Activated CD8-positive, alpha-beta memory T cell treated with anti-CD3 and anti-CD28 coated beads, Interleukin-2, amount 50 U/mL, for 1 hour (primary cell): ENCODE measurements around the gene TMEM119.
"Not testable (repeated sequence)": the region's sequence is repeated elsewhere in the genome, so short reads cannot be mapped to it uniquely, and the experiment has no call there.

Experiments used
- DNase-seq: peaks from one replicate; pipeline ENCODE4 v3.0.0-alpha.2; 2020; ENCODE audit errors: extremely low read depth

The TMEM119 gene

DNA sequence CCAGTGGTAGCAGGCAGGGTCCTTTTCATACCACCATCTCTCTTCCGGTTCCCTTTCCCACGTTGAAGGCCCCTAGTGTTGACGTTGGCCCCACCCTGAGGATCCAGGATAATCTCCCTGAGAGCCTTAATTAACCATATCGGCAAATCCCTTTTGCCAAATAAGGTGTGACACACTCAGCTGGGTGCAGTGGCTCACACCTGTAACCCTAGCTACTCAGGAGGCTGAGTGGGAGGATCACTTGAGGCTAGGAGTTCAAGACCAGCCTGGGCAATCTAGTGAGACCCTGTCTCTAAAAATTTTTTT is 2.8 kb upstream of the TMEM119 start:
- DNase-seq: no peak

DNA sequence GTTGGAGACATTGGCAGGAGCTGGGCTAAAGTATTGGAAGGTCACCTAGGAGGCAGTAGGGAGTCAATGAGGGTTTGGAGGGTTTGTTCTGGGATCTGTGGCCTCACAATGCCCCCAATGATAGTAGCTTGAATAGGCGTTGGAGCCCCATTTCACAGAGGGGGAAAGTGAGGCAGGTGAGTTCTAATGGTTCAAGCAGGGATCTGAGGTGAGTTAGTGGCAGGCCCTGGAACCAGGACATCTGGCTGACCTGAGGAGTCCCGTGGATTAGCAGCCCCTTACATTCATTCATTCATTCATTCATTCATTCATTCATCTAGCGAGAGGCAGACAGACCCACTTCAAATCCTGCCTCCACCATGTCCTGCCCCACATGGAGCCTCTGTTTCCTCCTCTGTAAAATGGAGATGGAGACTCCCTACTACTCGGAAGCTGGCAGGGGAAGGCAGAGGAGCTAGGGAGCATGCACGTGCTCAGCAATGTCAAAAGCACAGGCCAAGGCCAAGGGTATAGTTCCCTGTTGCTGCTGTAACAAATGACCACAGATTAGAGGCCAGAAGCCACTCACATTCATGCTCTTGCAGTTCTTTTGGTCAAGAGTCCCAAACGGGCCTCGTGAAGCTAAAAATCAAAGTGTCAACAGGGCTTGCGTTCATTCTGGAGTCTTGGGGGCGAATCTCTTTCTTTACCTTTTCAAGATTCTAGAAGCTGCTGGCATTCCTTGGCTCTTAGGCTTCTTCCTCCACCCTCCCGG is 2.2 kb upstream of the TMEM119 start:
- DNase-seq: no peak

DNA sequence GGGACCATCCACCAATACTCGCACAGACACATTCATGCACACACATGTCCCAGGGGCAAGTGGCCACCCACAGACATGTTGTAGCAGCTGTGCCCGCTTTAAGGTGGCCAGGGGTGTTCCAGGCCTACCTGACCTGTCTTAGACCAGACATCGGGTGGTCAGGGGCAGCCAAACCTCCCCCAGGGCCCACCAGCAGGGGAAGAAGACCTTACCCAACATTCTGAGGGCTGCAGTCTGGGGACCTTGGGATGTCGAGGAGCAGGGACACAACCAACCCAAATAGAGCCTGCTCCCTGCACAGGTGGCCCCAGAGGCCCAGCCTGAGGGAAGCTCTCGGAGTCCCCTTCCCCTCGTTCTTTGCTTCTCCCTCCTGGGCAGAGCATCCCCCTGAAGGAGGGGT is 1.7 kb upstream of the TMEM119 start:
- DNase-seq: no peak

DNA sequence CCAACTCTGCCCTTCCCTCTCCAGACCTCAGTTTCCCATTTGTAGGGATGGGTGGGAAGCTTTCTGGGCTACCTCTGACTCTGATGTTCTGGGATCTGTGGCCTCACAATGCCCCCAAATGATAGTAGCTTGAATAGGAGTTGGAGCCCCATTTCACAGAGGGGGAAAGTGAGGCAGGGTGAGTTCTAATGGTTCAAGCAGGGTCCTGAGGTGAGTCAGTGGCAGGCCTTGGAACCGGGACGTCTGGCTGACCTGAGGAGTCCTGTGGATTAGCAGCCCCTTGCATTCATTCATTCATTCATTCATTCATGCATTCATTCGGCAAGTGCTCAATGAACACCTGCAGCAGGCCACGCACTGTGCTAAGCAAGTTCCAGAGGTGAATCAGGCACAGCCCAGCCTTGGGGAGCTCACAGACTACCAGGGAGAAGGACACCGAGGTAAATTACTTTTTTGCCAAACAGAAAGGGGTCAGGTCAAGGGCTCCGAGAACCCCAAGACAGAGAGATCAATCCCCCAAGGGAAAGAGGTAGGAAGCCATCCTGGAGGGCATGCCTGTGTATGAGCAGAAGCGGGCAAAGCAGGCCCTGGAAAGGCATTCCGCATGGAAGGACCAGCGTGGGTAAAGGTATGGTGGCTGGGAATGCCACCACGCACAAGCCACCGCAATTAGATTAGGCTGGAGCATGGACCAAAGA is 818 bp upstream of the TMEM119 start:
- no peak for DNase-seq

DNA sequence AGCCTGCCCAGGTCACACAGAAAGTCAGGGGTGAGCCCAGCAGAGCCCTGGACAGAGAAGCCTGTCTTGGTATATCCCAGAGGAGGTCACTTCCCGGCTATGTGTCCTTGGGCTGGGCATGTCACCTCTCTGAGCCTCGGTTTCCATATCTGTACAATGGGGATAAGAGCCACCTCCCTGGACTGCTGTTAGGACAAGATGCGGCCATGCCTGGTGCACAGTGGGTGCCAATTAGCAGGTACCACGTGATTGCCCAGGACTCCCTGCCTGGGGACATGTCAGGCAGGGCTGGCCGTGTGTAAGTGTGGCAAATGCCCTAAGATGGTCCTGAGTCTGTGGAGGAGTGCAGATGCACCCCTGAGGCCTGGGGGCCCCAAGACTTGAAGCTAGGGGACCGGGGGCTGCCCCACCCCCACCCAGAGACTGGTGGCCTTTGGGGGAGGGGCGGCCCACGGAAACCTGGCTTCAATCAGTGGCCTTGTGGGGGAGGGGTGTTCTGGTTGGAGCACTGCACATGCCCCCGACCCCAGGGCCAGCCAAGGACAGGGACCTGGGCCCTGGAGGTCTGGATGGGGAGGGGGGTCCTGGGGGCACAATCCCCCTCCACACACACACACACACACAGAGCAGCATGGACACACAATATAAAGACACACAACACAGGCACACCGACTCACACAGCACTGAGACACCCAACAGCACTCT is 878 bp downstream of the TMEM119 start:
- DNase-seq: no peak

DNA sequence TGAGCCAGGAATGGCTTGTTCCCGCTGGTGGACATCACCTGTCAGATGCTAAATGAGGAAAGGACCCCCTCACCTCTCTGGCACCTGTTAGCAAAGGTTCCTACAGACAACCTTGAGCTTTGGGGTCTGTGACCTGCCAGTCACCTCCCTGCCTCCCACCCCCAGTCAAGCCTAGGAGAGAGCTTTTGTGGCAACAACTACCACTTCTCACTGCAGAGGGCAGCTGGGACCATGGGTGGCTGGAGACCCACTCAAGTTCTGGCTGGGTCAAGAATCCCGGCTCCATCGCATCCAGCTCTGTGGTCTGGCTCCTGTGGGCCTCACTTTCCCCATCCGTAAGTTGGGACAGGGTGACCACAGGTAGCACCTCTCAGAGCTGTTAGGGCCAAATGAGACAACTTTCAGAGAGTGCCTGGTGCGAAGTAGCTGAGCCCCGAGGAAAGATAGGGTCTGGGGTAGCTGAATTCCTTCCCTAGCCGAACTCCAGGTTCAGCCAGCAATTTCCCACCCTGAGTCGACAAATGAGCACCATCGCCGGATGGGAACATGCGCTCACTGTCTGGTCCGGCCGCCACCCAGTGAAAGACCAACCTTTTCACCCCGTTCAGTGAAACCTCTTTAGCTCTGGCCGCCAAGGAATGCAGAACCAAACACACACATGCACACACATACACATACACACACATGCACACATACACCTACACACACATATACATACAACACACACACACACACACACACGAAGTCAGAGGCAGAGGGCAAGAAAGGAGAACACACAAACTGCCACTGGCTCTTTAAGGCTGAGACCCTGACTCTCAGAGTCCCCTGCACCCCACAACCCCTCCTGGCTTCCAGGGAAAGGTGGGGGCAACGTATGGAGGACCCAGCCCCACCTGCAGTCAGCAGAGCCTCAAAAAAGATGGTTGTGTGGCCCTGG is 1.9 kb downstream of the TMEM119 start:
- DNase-seq: no peak

DNA sequence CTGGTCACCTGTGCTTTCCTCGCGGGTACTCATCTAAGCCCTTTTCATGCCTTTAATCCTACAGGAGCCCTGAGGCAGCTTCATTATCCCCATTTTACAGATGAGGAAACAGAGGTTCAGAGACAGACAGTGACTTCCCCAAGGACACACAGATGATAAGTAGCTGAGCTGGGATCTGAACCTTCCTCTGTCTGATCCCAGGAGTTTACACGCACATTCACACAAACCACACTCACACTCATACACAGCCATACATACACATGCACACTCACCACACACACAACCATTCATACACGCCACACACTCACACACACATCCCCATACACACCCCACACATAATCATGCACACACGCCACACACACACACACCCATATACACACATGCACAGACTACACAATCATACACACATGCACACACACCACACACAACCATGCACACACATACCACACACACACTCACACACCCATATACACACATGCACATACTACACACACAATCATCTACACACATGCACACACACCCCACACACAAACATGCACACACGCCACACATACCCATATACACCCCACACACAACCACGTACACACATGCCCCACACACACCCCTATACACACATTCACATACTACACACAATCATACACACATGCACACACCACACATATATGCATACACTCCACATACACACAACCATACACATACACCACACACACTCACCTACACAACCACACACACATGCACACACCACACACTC is 2.7 kb downstream of the TMEM119 start:
- DNase-seq: no peak

DNA sequence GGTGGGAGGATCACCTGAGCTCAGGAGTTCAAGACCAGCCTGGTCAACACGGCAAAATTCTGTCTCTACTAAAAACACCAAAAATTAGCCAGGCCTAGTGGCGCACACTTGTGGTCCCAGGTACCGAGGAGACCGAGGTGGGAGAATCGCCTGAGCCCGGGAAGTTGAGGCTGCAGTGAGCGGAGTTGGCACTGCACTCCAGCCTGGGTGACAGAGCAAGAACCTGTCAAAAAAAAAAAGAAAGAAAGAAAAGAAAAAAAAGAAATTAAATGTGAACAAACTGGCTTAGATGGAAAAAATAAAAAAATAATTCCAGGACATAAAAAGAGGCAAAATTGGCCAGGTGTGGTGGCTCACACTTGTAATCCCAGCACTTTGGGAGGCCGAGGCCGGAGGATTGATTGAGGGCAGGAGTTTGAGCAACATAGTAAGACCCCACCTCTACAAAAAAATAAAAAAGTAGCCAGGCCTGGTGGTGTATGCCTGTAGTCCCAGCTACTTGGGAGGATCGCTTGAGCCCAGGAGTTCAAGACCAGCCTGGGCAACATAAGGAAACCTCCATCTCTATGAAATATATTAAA is 3.5 kb downstream of the TMEM119 start:
- no peak for DNase-seq

DNA sequence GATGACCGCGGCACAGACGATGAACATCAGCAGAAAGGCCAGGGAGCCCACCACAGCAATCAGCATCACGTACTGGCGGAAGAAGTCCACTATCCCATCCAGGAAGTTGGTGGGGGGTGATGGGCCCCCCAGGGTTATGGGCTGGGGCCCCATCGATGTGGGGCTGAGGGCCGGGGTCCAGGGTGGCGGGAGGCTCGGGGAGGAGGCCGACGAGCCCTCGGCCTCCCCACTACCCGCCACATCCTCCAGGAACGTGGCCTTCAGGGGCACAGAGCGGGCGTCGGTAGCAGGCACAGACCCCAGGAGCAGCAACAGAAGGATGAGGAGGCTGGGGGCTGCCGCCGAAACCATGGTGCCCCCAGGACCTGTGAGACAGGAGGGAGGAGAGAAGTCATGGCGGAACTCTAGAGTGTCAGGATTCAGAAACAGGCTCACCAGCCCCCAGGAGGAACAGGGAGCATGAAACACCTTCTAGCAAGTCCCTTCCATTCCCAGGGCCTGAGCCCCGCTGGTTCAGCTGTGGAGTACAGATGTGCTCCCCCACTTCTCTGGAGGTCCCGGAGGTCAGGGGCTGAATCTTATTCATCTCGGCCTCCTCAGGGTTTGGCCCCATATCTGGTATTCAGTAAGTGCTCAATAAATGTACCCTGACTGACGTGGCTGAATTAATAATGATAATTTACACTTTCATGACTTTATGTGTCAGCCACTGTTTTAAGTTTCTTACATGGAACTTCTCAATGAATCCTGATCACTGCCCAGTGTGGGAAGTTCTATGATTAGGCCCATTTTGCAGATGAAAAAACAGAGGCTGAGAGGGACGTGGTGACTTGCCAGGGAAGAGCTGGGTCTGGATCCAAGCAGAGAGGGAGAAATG is 5.6 kb downstream of the TMEM119 start:
- DNase-seq: no peak

DNA sequence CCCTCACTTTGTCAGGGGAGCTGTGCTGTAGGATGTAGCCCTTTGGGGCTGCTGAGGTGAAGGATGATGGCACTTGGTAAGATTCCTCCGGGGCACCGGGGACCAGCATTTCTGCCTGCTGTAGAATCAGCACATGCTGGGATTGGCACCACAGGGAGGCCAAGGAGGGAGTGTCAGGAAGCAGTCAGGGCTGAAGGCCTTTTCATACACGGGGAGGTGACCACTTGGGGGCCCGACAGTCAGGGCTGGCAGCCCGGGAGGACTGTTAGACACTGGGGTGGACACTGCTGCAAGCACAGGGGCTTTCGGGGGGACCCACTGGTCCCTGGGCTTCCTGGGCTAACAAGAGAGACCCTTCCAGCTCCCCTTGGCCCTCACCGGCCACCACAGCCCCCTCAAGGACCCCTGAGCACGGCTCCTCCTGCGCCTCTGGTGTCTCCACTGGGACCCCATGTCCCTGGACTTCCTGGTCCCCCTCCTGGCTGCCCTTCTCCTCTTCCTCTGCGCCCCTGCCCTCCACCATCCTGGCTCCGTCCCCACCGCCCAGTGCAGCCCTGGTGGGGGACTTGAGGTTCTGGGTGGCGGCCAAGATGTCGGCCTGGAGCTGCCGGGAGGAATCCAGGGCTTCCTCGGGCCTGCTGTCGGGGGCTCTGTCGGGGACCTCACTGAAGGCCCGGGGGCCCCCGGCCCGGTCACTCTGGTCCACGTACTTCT is 6.5 kb downstream of the TMEM119 start:
- DNase-seq: no peak

DNA sequence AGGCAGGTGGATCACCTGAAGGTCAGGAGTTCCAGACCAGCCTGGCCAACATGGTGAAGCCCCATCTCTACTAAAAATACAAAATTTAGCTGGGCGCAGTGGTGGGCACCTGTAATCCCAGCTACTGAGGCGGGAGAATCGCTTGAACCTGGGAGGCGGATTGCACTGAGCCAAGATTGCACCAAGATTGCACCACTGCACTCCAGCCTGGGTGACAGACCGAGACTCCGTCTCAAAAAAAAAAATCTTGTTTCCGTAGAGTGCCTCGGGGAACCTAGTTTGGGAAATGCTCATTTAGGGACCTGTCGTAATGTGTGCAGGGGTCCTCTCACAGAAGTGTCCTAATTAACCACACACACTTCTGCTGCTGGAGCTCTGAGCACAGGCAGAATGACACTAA is 7.4 kb downstream of the TMEM119 start:
- not testable (repeated sequence) for DNase-seq

DNA sequence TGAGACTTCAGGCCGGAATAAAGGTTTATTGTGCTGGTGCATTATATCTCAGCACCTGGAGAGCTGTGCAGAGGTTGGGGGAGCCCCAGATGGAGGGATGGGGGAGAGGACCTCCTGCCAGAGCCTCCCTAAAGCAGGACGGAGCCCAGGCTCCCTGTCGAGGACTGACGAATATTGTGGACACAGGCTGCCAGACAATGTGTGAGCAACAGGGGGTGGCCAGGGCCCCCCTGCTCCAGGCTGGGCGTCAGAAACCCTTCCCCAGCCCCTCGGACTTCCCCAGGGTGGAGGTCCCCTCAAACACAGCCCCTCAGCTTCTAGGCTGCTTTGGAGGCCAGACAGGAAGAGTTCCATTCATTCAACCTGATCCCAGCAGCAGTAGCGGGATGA is 8.0 kb downstream of the TMEM119 start:
- no peak for DNase-seq

DNA sequence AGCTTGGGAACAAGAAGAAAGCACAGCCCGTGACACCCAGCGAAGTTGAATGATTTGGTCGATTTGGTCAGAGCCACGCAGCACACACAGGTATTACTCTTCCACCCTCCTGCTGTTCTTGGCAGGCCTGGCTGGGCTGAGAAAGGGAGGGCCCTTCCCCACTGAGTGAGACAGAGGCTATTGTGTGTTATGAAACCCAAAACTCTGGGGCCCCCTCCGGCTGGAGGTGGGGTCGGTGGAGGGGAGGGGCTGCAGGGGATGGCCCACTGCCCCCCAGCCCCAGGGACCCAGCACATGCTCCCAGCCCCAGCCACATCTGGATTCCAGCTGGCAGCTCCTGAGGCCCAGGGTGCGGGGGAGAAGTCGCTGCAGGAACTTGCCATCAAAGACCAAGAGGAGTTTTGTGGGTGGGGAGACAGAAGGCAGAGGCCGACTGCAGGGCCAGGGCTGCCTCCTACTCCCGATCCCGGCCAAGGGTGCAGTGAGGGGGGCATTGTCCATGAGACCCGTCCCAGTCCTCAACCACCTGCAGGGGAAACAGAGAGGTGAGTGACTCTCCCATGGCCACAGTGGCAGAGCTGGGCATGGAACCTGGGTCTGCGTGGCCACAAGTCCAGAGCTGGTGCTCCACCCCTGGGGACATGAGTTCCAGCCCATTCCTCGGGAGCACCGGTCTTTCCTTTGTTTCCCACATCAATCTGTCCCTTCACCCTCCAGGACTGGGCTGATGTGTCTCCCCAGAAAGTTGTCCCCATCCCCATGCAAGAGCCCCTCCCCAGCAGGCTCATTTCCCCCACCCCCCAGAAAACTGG is 8.7 kb downstream of the TMEM119 start:
- DNase-seq: no peak

DNA sequence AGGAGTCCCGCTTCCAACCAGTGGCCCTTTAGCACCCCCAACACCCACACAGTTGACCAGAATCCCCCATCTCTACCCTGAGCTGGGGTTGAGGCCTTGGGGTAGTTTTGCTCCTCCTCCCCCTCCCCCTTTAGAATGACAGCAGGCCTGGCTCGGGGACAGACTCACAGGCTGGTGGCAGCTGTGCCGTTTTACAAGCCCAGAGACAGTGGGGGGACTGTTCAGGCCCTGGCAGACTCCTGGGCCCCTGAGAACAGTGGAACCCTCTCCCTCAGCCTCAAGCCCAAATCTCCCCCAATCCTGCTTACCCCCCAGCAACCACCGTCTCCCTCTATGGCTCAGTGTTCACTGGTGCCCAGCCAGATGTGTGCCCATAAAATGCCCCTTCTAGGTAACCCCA is 10.1 kb downstream of the TMEM119 start:
- DNase-seq: no peak

DNA sequence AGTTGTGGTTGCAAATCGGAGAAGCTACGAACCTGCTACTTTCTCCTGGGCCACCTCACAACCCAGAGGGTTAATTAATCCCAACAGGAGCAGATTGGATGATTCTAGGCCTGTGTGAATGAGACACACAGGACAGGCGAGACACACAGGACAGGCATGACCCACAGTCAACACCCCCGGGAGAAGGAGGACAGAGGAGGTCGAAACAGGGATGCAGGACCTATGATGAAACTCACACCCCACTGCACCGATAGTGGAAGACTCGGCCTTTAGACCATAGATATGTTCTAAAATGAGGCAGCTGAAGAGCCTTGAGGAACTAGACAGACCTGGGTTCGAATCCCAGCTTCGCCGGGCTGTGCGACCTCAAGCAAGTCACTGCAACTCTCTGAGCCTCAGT is 11.6 kb downstream of the TMEM119 start:
- DNase-seq: no peak

DNA sequence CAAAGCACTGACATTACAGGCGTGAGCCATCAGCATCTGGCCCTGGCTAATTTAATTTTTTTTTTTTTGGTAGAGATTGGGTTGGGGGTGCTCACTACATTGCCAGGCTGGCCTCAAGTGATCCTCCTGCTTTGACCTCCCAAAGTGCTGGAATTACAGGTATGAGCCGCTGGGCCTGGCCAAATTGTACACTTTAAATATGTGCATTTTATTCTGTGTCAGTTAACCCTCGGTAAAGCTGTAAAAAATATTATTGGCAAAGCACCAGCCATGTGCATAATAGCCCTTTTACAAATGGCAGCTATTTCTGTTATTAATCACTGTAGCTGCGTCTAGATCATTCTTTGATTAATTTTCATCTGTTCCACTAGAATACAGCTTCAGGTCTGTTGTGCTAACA is 12.0 kb downstream of the TMEM119 start:
- DNase-seq: no peak

DNA sequence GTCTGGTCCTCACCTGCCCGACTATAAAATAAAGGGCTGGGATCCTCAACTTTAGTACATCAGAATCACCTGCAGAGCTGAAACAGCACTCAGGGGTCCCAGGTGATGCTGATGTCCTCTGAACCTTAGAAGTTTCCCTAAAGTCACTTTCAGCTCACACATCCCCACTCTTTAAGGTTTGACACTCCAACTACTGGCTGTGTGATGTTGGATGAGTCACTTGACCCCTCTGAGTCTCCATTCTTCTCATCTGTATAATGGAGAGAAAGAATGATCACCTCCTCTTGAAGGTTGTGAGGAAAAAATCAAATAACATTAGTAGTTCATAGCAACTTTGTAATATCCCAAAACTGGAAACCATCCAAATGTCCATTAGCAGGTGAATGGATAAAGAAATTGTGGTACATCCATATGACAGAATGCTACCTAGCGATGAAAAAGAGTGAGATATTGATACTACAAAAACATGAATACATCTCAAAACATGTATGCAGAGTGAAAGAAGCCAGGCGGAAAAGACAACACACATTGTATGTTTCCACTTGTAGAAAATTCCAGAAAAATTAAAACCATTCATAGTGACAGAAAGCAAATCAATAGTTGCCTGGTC is 13.3 kb downstream of the TMEM119 start:
- DNase-seq: no peak

DNA sequence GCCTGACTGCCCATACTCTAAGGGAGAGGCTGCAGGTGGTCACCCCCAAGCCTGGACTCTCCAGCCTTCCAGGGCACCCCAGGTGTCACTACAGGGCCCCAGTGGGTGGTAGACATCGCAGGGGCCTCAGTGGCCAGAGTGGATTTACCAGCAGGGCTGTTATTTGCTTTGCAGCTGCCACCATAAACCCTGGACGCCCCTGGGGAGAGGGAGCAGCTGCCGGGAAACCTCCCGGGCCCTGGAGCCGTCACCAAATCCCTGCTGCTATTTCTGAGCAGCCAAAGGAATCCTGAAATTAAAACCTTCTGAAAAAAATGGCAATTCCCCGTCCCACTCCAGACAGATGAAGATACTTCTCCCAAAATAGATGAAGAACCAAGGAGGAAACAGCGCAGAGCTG is 13.9 kb downstream of the TMEM119 start:
- no peak for DNase-seq
